ENCODE measurements around the gene IDH2.

DNA sequence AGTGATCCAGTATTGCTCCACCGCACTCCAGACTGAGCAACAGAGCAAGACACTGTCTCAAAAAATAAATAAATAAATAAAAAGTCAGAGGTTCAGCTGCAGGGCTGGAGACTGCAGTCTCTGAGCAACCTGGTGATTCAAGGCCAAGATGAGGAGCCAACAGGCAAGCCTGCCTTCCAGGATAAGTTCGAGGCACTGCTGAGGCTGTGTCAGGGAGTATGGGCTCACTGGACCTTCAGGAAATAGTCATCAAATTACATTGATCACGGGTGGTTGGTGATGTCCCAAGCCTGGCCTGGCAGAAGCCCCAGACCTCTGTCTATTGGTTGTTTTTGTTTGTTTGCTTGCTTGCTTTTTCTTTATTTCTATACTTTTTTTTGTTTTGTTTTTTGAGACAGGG, 41.5 kb downstream of the IDH2 start:
- TF ChIP-seq CTCF (IDR thresholded peaks at IDR 0.05) = no peak
- TF ChIP-seq POLR2AphosphoS5 (IDR thresholded peaks at IDR 0.05) = no peak
- TF ChIP-seq EP300 (IDR thresholded peaks at IDR 0.05) = no peak
- no peak for TF ChIP-seq POLR2A (IDR thresholded peaks at IDR 0.05)

Data from upper lobe of left lung (tissue), 4 donors.